HG02938 (cell line): Measurements from ENCODE around the gene ICAM5.

Experiments used
- ATAC-seq: cut with Tn5 transposase; IDR thresholded peaks from one replicate; pipeline ENCODE4 v1.9.1; 2021; ENCODE audit warnings: mild to moderate bottlenecking, moderate library complexity; ENCODE audit not compliant: unreplicated experiment

Gene ICAM5

GRCh38 chr19:10339977-10340376 is 50.2 kb downstream of the ICAM5 start:
- ATAC-seq = no peak

DNA sequence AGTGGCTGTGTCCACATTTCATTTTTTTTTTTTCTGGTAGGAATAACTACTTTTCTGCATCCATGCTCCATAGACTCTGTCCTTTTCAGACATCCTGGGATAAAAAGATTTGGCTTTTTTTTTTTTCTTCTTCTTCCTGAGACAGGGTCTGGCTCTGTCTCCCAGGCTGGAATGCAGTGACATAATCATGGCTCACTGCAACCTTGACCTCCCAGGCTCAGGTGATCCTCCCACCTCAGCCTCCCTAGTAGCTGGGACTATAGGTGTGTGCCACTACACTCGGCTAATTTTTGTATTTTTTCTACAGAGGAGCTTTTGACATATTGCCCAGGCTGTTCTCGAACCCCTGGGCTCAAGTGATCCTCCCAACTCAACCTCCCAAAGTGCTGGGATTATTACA is 53.7 kb downstream of the ICAM5 start:
- ATAC-seq = no peak

DNA sequence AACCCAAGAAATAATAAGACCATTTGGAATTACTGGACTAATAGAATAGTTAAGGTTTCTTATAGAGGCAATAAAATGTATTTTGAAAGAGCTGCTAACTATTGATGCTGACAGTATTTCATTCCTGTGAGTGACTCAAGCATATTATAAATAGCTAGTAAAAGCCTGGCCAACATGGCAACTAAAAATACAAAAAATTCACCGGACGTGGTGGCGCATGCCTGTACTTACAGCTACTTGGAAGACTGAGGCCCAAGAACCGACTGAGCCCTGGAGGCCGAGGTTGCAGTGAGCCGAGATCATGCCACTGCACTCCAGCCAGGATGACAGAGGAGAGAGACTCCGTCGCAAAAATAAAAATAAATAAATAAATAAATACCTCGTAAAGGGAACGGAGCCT is 55.0 kb downstream of the ICAM5 start:
- ATAC-seq = no peak
